ENCODE data around the gene RSPH4A. TPM values are rescaled to one million over a fixed set of nuclear protein-coding genes. Genes with fewer than 3 reads are reported as not detected.

Gene RSPH4A
- total and polyA plus RNA-seq, 9 of the 15 experiments (the other 6 are each of a cell fraction or from before 2014, with no cell fraction given): 0.04 to 0.30 (median 0.11) TPM

- TF ChIP-seq, protein P1, sequence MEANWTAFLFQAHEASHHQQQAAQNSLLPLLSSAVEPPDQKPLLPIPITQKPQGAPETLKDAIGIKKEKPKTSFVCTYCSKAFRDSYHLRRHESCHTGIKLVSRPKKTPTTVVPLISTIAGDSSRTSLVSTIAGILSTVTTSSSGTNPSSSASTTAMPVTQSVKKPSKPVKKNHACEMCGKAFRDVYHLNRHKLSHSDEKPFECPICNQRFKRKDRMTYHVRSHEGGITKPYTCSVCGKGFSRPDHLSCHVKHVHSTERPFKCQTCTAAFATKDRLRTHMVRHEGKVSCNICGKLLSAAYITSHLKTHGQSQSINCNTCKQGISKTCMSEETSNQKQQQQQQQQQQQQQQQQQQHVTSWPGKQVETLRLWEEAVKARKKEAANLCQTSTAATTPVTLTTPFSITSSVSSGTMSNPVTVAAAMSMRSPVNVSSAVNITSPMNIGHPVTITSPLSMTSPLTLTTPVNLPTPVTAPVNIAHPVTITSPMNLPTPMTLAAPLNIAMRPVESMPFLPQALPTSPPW (CRISPR knock-in tag; IDR thresholded peaks at IDR 0.05): no peak
- TF ChIP-seq YBX1 (IDR thresholded peaks at IDR 0.05): no peak
- TF ChIP-seq POLR2G (IDR thresholded peaks at IDR 0.05; ENCODE audit: low read depth, low read length): peak; percentile 97
- peak; percentile 85 for TF ChIP-seq RB1 (IDR thresholded peaks at IDR 0.05; ENCODE audit: low read depth)
- no peak for TF ChIP-seq ZNF253 (CRISPR knock-in tag; conservative IDR thresholded peaks at IDR 0.05)
- TF ChIP-seq IRF1 (CRISPR knock-in tag; IDR thresholded peaks at IDR 0.05; ENCODE audit: borderline replicate concordance): no peak
- TF ChIP-seq, protein P2, sequence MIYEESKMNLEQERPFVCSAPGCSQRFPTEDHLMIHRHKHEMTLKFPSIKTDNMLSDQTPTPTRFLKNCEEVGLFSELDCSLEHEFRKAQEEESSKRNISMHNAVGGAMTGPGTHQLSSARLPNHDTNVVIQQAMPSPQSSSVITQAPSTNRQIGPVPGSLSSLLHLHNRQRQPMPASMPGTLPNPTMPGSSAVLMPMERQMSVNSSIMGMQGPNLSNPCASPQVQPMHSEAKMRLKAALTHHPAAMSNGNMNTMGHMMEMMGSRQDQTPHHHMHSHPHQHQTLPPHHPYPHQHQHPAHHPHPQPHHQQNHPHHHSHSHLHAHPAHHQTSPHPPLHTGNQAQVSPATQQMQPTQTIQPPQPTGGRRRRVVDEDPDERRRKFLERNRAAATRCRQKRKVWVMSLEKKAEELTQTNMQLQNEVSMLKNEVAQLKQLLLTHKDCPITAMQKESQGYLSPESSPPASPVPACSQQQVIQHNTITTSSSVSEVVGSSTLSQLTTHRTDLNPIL (CRISPR knock-in tag; IDR thresholded peaks at IDR 0.05): no peak
- TF ChIP-seq RBM22 (IDR thresholded peaks at IDR 0.05; ENCODE audit: low read depth, low read length, poor library complexity, severe bottlenecking): peak; percentile 29
- TF ChIP-seq DEAF1 (CRISPR knock-in tag; IDR thresholded peaks at IDR 0.05): no peak
- no peak for TF ChIP-seq PTRF (tag; IDR thresholded peaks at IDR 0.05)
- TF ChIP-seq, protein P3, sequence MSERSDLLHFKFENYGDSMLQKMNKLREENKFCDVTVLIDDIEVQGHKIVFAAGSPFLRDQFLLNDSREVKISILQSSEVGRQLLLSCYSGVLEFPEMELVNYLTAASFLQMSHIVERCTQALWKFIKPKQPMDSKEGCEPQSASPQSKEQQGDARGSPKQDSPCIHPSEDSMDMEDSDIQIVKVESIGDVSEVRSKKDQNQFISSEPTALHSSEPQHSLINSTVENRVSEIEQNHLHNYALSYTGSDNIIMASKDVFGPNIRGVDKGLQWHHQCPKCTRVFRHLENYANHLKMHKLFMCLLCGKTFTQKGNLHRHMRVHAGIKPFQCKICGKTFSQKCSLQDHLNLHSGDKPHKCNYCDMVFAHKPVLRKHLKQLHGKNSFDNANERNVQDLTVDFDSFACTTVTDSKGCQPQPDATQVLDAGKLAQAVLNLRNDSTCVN (CRISPR knock-in tag; IDR thresholded peaks at IDR 0.05): no peak
- TF ChIP-seq ZNF699 (CRISPR knock-in tag; IDR thresholded peaks at IDR 0.05; ENCODE audit: insufficient replicate concordance): no peak
- peak; percentile 28 for TF ChIP-seq TAL1 (IDR thresholded peaks at IDR 0.05)
- peak; percentile 78; the same call in 1 of the 2 replicates for TF ChIP-seq GABPB1 (CRISPR knock-in tag; IDR thresholded peaks at IDR 0.05)
- no peak for TF ChIP-seq SREBF2 (CRISPR knock-in tag; IDR thresholded peaks at IDR 0.05)
- no peak for TF ChIP-seq HMBOX1 (IDR thresholded peaks at IDR 0.05)
- no peak for TF ChIP-seq THRAP3 (IDR thresholded peaks at IDR 0.05; ENCODE audit: borderline replicate concordance)
- TF ChIP-seq, protein P4, sequence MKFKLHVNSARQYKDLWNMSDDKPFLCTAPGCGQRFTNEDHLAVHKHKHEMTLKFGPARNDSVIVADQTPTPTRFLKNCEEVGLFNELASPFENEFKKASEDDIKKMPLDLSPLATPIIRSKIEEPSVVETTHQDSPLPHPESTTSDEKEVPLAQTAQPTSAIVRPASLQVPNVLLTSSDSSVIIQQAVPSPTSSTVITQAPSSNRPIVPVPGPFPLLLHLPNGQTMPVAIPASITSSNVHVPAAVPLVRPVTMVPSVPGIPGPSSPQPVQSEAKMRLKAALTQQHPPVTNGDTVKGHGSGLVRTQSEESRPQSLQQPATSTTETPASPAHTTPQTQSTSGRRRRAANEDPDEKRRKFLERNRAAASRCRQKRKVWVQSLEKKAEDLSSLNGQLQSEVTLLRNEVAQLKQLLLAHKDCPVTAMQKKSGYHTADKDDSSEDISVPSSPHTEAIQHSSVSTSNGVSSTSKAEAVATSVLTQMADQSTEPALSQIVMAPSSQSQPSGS (CRISPR knock-in tag; IDR thresholded peaks at IDR 0.05): no peak
Measured at GRCh38 chr6:116570856-116571682, 45.2 kb upstream of the RSPH4A start, which contains the start of gene RWDD1 (continued).

All from K562 (cell line).